ENCODE measurements around the gene MAP3K4.
"Not testable (repeated sequence)": the region's sequence is repeated elsewhere in the genome, so short reads cannot be mapped to it uniquely, and the experiment has no call there.

MAP3K4 gene

GRCh38 chr6:160971171-160971570 lies 20.4 kb upstream of the MAP3K4 start:
- DNase-seq, result no peak

DNA sequence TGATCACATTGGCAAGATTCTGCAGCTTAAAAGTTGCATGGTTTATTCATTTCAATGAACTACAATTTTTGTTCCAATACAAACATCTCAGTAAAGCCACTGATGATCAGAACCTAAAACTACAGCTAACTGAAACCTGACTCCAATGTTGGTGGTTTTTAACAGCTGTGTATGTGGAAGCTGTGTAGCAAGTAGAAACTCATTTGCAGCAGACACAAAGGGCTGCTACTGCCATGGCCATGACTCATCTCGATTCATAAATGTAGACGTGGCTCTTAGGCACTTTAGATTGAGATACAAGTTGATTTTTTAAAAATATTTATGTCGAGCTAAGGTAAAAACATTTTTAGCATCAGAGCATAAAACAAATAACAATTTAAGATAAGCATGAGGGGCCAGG lies 19.5 kb upstream of the MAP3K4 start:
- DNase-seq, result no peak

DNA sequence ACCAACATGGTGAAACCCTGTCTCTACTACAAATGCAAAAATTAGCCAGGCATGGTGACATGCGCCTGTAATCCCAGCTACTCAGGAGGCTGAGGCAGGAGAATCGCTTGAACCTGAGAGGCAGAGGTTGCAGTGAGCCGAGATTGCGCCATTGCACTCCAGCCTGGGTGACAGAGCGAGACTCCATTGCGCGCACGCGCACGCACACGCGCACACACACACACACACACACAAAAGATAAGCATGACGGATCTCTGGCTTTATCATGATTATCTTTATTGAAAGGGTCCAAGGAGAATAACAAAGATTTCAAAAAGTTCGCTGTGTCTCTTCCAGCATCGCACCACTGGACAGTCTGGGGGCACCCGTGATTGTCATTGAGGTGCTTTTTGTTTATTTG lies 19.0 kb upstream of the MAP3K4 start:
- DNase-seq, result not testable (repeated sequence)

DNA sequence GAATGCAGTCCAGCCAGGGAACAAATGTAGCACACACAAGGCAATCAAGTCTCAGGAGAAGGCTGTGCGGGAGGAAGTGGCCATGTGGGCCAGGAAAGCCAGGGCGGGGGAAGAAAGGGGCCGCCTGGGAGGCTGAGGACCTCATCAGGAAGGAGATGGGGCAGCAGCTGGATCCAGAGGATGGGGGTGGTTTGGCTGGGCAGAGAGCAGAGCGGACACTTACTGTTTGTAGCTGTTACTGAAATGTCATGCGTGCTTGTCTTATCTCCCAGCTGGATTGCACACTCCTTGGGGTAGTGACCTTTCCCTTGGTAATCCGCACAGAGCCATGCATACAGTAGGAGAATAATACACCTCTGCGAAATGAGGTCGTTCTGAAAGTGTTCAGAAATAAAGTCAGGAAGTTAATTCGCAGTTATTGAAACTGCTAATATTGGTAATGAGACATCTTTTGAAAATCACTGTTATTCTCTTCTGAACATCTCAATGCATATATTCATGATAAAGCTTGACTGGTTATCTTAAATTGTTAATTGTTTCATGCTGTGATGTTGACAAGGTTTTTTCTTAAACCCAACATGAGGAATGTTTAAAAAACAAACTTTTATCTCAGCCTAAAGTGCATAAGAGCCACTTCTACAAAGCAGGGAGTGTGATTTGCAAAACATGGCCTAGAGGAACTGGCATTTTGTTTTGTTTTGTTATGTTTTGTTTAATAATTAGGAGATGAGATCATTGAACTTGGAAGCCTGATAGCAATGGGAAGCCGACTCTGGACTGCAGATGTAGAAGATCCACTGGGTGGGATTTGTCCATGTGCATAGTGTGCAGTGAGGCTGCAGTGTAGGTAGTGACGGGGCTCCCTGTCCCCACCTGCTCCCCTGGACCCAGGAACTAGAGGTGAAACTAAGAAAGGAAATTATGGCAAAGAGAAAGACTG lies 18.0 kb upstream of the MAP3K4 start:
- DNase-seq, result no peak

DNA sequence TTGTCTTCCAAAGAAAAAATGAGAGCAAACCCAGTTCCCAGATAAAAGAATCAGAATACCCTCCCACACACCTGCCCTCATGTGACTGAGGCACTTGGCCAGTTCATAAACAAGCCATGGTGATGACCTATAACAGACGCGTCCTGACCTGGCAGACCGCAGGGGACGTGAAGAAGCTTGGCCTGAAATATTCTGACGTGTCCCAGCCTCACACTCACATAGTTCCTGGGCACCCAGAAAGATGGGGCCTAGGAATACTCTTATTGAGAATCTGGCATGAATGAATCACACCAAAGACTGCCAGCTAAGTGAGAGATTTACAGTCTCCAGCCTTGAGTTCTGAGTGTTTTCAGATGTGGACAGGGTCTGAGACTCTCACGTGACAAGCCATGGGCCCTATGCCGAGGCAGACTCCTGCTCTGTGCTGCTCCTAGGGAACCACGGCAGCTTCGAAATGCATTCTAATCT lies 17.2 kb upstream of the MAP3K4 start:
- no peak for DNase-seq

- no peak for DNase-seq
Observed at GRCh38 chr6:160975162-160975561, 16.4 kb upstream of the MAP3K4 start.

GRCh38 chr6:160975961-160976360 lies 15.6 kb upstream of the MAP3K4 start:
- DNase-seq, result not testable (repeated sequence)

DNA sequence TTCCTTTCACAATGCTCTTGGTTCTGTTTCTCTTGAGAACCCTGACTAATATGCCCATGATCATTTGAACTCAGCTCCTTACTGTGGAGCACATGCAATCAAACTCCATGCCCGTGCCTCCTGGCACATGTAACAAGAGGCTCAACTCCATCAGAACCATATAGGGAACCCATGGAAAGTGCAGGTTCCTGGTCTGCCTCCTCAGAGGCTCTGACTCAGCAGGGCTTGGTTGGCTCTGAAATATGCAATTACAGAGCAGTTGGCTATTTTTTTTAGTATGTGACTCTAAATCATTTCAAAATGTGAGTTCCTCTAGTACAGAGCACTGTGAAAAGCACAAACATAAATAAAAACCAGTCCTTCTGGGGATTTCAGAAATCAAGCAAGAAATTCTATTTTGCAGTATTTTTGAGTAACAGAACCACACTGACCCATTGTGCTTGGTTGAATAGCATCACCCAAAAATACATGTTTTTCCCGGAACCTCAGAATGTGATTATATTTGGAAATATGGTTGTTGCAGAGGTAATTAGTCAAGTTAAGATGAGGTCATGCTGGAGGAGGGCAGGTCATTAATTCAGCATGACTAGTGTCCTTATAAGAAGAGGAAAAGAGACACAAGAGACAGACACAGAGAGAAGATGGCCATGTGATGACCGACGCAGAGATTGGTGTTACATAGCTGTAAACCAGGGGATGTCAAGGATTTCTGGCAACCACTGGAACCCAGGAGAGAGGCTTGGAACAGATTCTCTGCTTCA lies 13.2 kb upstream of the MAP3K4 start:
- DNase-seq, result no peak

GRCh38 chr6:160979061-160979708 lies 12.4 kb upstream of the MAP3K4 start:
- DNase-seq, result no peak

DNA sequence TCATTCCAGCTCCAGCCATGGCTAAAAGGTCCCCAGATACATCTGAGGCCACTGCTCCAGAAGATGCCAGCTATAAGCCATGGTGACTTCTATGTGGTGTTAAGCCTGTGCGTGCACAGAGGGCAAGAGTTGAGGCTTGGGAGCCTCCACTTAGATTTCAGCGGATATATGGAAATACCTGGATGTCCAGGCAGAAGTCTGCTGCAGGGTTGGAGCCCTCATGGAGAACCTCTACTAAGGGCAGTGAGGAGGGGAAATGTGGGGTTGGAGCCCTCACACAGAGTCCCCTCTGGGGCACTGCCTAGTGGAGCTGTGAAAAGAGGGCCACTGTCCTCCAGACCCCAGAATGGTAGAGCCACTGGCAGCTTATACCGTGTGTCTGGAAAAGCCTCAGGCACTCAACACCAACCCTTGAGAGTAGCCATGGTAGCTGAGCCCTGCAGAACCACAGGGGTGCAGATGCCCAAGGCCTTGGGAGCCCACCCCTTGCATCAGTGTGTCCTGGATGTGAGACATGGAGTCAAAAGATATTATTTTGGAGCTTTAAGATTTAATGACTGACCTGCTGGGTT lies 8.1 kb upstream of the MAP3K4 start:
- not testable (repeated sequence) for DNase-seq

DNA sequence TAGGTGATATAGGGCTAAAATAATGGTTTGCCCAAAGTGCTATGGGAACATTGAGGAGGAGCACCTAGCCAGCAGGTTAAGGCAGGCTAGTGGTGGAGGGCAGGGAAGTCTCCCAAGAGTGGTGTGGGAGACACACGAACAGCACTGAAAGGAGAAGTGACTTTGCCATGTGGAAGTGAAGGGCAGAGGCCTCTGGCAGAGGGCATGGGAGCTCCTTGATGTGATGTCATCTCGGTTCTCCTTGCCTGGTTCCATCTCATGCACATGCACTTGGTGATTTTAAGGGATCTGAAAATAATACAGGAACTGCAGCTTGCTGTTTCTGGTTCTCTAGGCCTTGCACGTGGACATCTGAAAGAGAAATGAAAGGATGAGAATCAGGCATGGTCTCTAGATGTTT lies 4.7 kb upstream of the MAP3K4 start:
- no peak for DNase-seq

GRCh38 chr6:160987265-160987664 lies 4.3 kb upstream of the MAP3K4 start:
- no peak for DNase-seq

DNA sequence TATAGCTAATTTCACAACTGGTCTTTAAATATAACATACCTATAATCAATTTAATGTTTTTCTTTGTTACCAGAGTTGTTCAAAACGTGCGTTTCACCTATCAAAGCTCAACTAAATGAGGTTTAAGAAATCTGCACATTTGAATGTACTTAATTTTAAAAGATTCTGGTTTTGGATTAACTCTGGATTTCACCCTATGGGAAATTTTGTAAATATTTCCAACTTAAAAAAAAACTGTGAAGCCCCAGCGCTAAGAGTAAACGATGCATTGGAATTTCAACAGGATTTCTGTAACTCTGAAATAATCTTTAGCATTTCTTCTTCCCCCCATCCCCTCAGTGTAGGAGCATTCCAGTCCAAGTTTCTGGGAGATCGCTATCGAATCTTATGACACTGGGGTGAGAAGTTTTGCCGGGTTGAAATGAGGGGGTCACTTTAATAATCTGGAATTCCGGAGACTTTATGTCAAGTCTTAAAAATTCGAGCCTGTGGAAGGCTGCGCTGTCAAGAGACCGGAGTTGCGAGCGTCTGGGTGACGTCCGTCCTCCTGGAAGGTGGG lies 643 bp upstream of the MAP3K4 start:
- DNase-seq, result no peak

GRCh38 chr6:160992061-160992979 lies 751 bp downstream of the MAP3K4 start:
- no peak for DNase-seq

DNA sequence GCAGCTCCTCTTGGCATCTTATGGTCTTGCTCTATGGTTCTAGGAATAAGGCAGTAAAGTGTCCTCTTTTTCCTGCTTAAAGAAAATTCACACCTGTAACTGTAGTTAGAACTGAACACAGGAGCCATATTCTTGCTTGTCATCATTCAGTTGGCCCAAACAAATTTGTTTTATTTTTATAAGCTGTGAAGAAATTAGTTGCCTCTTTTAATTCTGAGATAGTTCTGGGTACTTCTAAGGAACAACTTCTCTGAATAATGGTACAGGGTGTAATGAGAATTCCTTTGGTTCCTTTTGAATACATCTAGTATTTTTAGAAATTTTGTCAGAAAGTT lies 1.4 kb downstream of the MAP3K4 start:
- DNase-seq, result no peak

GRCh38 chr6:160995271-160995670 lies 3.7 kb downstream of the MAP3K4 start:
- no peak for DNase-seq

DNA sequence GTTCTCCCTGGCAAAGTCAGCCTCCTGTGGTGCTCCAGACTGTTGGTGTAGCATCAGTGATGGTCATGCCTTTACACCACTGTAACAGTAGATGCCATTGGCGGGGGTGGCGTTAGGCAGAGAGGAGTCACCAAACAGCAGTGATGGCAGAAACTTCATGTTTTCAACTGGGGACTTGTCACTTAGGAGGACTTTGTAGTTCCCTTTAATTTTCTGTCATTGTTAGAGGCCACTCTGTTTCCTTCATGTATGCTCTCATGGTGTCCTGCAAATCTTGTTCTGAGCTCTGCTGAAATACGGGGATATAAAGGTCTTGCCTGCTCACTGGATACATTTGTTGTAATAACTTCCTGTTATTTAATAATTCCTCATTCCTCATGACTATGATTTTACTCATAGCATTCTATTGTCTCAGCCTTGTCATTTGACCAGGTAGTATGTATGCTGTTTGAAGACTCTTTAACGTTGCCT lies 4.6 kb downstream of the MAP3K4 start:
- DNase-seq, result no peak

DNA sequence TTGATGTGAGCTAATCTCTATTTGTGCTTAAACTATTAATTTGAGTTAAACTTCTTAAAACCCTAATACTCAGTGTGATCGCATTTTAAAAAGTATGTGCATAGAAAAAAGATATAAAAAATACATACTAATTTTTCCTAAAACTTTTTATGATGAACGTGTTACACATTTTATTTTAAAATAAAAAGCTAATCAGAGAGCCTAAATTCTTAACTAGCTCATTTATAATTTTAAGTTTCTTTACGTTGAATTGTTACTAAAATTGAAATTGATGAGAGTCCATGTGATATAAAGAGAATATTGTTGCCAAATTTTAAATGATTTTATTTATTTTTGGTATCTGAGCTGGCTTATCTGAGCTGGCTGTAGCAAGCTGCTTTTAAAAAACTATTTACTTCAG lies 6.6 kb downstream of the MAP3K4 start:
- no peak for DNase-seq

DNA sequence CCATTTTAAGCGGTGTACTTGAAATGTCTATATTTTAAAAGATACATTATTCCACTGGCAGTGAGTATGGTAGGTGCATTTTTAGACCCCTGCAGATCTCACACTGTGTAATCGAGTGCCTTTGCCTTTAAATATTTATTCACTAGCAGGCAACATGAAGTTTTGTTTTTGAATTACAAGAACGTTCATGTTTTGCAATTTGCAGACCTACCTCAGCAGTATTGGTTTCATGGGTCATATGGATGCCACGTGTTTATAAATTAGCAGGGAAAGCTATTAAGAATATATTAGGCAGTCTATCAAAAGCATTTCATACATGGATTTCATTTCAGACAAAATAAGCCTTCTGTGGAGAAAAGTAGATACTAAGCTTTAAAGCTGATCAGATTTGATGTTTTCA lies 7.2 kb downstream of the MAP3K4 start:
- DNase-seq, result no peak

GRCh38 chr6:160999516-160999915 lies 7.9 kb downstream of the MAP3K4 start:
- no peak for DNase-seq

GRCh38 chr6:161000632-161001031 lies 9.1 kb downstream of the MAP3K4 start:
- no peak for DNase-seq

- no peak for DNase-seq
Observed at GRCh38 chr6:161001421-161001820, 9.9 kb downstream of the MAP3K4 start.
